Ectodermal cell (in vitro differentiated cells): ENCODE measurements around the gene AS3MT. TPM values are rescaled to one million over a fixed set of nuclear protein-coding genes. Genes with fewer than 3 reads are reported as not detected.
A peak's percentile ranks its signal among the peaks of the same experiment; 100 is the strongest.
"Not testable (repeated sequence)": the region's sequence is repeated elsewhere in the genome, so short reads cannot be mapped to it uniquely, and the experiment has no call there.

ENCODE experiments used
- H3K27ac ChIP-seq: 2 replicates; pipeline ENCODE4 v1.7.0; 2013; ENCODE audit warnings: mild to moderate bottlenecking, low read depth, low read length; ENCODE audit not compliant: insufficient read depth, poor library complexity, severe bottlenecking
- H3K27me3 ChIP-seq: 2 replicates; pipeline ENCODE4 v1.7.0; 2013; ENCODE audit warnings: mild to moderate bottlenecking, low read length; ENCODE audit not compliant: insufficient read depth, control insufficient read depth, poor library complexity, severe bottlenecking
- H3K36me3 ChIP-seq: one replicate; pipeline ENCODE4 v1.7.0; 2013; ENCODE audit warnings: low read length; ENCODE audit not compliant: control insufficient read depth, insufficient read depth
- H3K4me1 ChIP-seq: one replicate; pipeline ENCODE4 v1.7.0; 2013; ENCODE audit warnings: low read length; ENCODE audit not compliant: control insufficient read depth, insufficient read depth
- H3K4me3 ChIP-seq: 2 replicates; pipeline ENCODE4 v1.7.0; 2013; ENCODE audit warnings: low read depth, low read length, control low read depth; ENCODE audit not compliant: insufficient read depth
- H3K9me3 ChIP-seq: 2 replicates; pipeline ENCODE4 v1.7.0; 2013; ENCODE audit warnings: mild to moderate bottlenecking, low read length, moderate library complexity; ENCODE audit not compliant: control insufficient read depth
- WGBS, 2 experiments: methylation state at CpG; one replicate each; pipeline ENCODE4 v1.1.7; 2013; ENCODE audit warnings: missing lambda C conversion rate in 2 of 2; 5-methylcytosine and 5-hydroxymethylcytosine counted together
- polyA plus RNA-seq, 4 experiments: library from polyadenylated mRNA; stranded (reverse); fragments of 50-300 nt; gene quantifications; one replicate each; pipeline ENCODE4 v1.2.3, GENCODE V29; 2013

AS3MT gene, protein sequence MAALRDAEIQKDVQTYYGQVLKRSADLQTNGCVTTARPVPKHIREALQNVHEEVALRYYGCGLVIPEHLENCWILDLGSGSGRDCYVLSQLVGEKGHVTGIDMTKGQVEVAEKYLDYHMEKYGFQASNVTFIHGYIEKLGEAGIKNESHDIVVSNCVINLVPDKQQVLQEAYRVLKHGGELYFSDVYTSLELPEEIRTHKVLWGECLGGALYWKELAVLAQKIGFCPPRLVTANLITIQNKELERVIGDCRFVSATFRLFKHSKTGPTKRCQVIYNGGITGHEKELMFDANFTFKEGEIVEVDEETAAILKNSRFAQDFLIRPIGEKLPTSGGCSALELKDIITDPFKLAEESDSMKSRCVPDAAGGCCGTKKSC
- 25.5 TPM for polyA plus RNA-seq (2013, experiment 1 of 4)
- 27.7 TPM for polyA plus RNA-seq (2013, experiment 2 of 4)
- 18.9 TPM for polyA plus RNA-seq (2013, experiment 3 of 4)
- 18.6 TPM for polyA plus RNA-seq (2013, experiment 4 of 4)

DNA sequence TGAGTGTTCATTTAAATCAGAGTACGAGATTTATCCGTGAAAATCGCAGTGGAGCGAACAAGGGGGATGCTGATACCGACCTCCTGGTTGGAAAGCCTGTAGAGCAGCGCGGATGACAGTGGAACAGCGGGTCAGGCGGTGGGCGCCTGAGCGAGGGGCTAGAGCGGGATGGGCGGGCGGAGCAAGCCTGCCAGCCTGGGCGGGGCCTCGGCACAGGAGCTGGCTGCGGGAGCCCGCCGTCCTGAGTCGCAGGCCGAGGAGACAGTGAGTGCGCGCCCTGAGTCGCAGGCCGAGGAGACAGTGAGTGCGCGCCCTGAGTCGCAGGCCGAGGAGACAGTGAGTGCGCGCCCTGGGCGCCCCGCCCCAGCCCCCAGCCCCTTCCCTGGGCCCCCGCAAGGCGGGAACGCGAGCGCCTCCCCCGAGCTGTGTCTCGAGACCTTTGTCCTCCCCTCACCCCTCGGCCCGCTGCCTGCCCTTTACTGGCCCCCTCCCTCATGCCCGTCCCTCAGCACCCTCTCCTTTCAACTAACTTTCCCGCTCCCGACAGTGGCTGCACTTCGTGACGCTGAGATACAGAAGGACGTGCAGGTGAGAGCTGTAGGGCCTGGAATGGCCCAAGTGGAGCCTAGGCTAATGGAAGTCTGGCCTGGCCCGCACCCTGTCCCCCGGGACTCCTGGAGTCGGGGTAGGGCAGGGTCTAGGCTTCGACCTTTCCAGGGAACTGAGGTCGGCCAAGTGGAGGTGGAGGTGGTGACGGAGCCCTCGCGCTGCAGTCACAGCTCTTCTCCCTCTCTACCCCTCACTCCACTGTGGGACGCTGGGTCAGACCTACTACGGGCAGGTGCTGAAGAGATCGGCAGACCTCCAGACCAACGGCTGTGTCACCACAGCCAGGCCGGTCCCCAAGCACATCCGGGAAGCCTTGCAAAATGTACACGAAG, at the start of gene AS3MT:
TSS of gene AS3MT (plus strand) at position 213 of the 941 bp plus-strand sequence. CDS start at position 336, 123 bp downstream.
- peaks cover 3% of the 10 kb centered on the region for H3K4me1 ChIP-seq
- H3K27me3 ChIP-seq: no peaks in the 10 kb centered on the region
- H3K9me3 ChIP-seq: no peaks in the 10 kb centered on the region
- H3K4me3 ChIP-seq: peak within 1 kb of the TSS; percentile 33
- H3K27ac ChIP-seq: no peak within 1 kb of the TSS
- WGBS, 2 experiments: 5 to 6% methylated on average over 63 of the region's 63 CpGs
- no peaks in the 10 kb centered on the region for H3K36me3 ChIP-seq

DNA sequence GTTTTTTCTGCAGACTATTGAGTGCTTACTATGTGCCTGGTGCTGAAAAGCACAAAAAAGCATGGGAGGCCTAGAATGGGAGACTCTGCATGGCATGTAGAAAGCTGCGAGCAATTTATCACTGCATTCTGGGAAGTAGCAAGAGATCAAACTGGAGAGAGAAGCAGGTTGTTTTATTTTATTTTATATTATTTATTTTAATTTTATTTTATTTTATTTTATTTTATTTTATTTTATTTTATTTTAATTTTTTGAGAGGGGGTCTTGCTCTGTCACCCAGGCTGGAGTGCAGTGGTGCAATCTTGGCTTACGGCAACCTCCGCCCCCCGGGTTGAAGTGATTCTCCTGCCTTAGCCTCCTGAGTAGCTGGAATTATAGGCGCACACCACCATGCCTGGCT, 49.3 kb upstream of the AS3MT start:
- not testable (repeated sequence) for H3K27ac ChIP-seq, H3K27me3 ChIP-seq, H3K9me3 ChIP-seq, H3K4me3 ChIP-seq, H3K4me1 ChIP-seq, H3K36me3 ChIP-seq
- WGBS, 2 experiments: 95 to 97% methylated on average over 5 of the region's 5 CpGs

DNA sequence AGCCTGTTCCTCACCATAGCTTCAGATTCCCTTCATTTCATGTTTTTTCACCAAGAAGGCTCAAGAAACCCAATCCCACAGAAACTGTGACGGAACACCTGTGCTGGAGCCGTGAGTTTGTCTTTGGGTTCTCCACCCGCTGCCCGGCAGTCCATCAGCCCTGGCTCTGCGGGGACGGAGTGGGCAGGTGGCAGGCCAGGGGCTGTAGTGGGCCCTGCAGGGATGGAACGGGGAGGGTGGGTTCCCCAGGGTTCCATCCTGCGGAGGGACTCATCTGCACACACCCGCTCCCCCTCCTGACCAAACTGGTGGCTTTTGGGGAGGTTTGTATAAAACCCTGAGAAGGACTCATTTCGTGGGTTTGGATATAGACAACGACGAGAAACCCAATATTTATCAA, 47.0 kb upstream of the AS3MT start:
- Histone ChIP-seq H3K36me3 (no peaks in the 10 kb centered on the region), H3K4me3 (no peak overlapping the region), H3K9me3 (no peaks in the 10 kb centered on the region), H3K27me3 (no peaks in the 10 kb centered on the region), H3K4me1 (no peaks in the 10 kb centered on the region), H3K27ac (no peak overlapping the region)
- 90 to 93% methylated on average over 12 of the region's 12 CpGs for WGBS, 2 experiments

GRCh38 chr10:102824664-102825063, 44.6 kb upstream of the AS3MT start:
- Histone ChIP-seq H3K27ac (no peak overlapping the region), H3K4me3 (no peak overlapping the region), H3K36me3 (no peaks in the 10 kb centered on the region), H3K4me1 (no peaks in the 10 kb centered on the region), H3K9me3 (no peaks in the 10 kb centered on the region), H3K27me3 (no peaks in the 10 kb centered on the region)
- WGBS, 2 experiments: 93 to 97% methylated on average over 4 of the region's 4 CpGs

DNA sequence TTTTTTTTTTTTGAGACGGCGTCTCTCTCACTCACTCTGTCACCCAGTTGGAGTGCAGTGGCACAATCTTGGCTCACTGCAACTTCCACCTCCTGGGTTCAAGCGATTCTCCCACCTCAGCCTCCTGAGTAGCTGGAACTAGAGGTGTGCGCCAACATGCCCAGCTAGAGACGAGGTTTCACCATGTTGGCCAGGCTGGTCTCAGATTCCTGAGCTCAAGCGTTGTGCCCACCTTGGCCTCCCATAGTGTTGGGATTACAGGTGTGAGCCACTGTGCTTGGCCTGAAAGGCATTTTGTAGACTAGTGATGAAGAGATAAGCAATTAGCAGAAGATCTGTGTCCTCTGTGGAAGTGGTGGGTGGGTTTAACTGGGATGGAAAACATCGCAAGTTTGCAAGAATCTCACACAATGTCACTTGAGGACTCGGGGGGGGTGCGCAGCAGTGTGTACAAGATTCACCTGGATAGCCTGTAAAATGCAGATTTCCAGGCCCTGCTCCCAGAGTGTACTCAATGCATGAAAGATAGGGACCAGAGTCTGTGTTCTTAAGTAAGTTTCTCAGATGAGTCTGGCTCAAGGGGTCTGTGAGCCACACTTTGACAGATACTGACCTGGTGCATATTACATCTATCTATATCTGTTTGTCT, 43.0 kb upstream of the AS3MT start:
- WGBS, 2 experiments: 93 to 96% methylated on average over 9 of the region's 9 CpGs
- H3K4me3 ChIP-seq: no peak overlapping the region
- H3K27me3 ChIP-seq: no peaks in the 10 kb centered on the region
- no peaks in the 10 kb centered on the region for H3K4me1 ChIP-seq
- H3K36me3 ChIP-seq: no peaks in the 10 kb centered on the region
- no peak overlapping the region for H3K27ac ChIP-seq
- H3K9me3 ChIP-seq: no peaks in the 10 kb centered on the region

GRCh38 chr10:102827597-102827975, 41.7 kb upstream of the AS3MT start:
- no peaks in the 10 kb centered on the region for H3K9me3 ChIP-seq
- H3K36me3 ChIP-seq: no peaks in the 10 kb centered on the region
- WGBS, 2 experiments: 80 to 84% methylated on average over 5 of the region's 5 CpGs
- no peak overlapping the region for H3K27ac ChIP-seq
- no peak overlapping the region for H3K4me3 ChIP-seq
- H3K27me3 ChIP-seq: no peaks in the 10 kb centered on the region
- no peaks in the 10 kb centered on the region for H3K4me1 ChIP-seq

DNA sequence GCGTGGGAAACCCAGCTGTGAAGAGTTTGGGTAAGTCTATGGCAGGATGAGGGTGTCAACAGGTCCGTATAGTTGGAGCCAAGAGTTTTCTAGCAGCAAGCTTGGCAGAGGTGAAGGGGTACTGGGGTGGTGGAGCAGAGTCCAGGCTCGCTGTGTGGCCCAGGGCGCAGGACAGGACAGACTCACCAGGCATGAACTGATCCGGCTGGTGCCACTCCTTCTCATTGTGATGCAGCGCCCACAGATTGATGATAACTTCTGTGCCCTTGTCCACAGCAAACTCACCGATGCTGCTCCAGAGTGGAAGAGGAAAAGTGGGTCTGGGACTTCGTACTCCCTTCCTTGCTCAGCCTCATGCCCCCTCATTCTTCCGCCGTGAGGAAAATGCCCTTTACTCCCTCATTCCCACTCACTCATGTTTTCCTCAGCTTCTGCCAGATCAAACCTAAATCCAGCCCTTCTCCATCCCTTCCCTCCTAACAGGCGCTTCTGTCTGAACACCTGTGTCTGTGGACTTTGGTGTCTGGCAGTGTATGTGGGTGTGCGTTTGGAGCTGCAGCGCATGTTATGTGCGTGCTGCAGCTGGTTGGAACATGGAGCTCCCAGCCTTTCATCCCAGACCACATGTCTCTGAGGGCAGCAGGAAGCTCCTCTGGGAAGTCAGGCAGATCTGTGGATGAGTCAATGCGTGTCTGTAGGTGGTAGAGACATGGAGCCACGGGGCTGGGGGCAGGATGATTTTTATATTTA, 37.8 kb upstream of the AS3MT start:
- Histone ChIP-seq H3K9me3 (no peaks in the 10 kb centered on the region), H3K4me3 (no peak overlapping the region)
- WGBS, 2 experiments: 92% methylated on average over 13 to 16 of the region's 16 CpGs

DNA sequence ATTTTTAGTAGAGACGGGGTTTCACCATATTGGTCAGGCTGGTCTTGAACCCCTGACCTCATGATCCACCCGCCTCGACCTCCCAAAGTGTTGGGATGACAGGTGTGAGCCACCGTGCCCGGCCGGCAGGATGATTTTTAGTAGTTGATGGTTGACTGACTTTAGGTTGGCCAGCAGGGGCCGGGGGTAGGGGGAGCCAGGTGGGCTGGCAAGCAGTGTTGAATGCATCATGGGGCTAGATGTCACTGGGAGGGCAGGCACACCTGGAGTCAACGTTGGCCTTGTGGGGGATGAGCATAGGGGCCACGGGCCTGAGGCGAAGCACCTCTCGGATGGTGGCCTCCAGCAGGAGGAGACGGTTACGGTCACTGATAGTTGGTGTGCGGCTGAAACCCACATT, 37.0 kb upstream of the AS3MT start:
- 94% methylated on average over 14 of the region's 14 CpGs for WGBS, 2 experiments
- Histone ChIP-seq H3K4me1 (no peaks in the 10 kb centered on the region), H3K9me3 (no peaks in the 10 kb centered on the region), H3K27me3 (no peaks in the 10 kb centered on the region), H3K36me3 (no peaks in the 10 kb centered on the region), H3K4me3 (no peak overlapping the region), H3K27ac (no peak overlapping the region)

More for the DNA sequence above, 37.8 kb upstream of the AS3MT start:
- H3K27me3 ChIP-seq: no peaks in the 10 kb centered on the region
- H3K4me1 ChIP-seq: no peaks in the 10 kb centered on the region
- no peak overlapping the region for H3K27ac ChIP-seq
- no peaks in the 10 kb centered on the region for H3K36me3 ChIP-seq

DNA sequence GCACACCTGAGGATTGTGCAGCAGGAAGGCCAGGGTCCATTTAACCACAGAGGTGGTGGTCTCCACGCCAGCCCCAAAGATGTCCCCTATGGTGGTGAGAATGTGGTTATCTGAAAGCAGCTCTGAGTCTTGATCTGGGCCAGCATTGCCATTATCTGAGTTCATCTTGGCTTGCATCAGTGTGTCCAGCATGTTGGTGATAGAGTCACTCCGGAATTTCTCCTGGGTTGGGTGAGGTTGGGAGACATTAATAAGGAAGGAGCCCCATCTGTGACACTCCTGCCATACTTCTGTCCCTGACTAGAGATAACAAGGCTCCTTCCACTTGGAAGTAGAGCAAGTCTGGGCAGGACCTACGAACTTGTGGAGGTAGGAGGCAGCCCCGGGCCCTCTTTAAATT, 36.3 kb upstream of the AS3MT start:
- Histone ChIP-seq H3K27me3 (no peaks in the 10 kb centered on the region), H3K9me3 (no peaks in the 10 kb centered on the region), H3K4me1 (no peaks in the 10 kb centered on the region), H3K36me3 (no peaks in the 10 kb centered on the region), H3K4me3 (no peak overlapping the region), H3K27ac (no peak overlapping the region)
- WGBS, 2 experiments: 92 to 94% methylated on average over 4 of the region's 4 CpGs
